ENCODE data around the gene ANO9.
"Not testable (repeated sequence)": the region's sequence is repeated elsewhere in the genome, so short reads cannot be mapped to it uniquely, and the experiment has no call there.

The ANO9 gene

DNA sequence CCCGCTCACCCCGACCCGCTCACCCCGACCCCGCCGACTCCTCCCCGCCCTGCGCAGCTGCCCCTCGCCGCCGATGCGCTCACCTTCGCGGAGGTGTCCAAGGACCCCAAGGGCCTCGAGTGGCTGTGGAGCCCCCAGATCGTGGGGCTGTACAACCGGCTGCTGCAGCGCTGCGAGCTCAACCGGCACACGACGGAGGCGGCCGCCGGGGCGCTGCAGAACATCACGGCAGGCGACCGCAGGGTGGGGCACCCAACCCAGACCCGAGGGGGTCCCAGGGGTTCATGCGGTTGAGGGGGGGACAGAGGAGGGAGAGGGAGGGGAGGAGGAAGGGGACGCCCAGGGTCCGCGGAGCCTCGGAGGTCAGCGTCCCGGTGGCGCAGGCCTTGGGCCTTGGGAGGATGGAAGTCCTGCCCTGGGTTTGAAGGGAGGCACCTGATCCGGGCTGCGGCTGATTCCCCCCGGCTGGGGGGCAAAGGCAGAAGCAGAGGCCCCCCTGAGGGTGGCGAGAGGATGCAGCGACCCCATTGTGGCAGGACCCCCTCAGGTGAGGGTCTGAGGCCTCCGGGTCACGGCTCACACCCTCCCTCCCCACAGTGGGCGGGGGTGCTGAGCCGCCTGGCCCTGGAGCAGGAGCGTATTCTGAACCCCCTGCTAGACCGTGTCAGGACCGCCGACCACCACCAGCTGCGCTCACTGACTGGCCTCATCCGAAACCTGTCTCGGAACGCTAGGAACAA lies 38.6 kb downstream of the ANO9 start:
- no peak for DNase-seq (ENCODE audit: low spot score)

DNA sequence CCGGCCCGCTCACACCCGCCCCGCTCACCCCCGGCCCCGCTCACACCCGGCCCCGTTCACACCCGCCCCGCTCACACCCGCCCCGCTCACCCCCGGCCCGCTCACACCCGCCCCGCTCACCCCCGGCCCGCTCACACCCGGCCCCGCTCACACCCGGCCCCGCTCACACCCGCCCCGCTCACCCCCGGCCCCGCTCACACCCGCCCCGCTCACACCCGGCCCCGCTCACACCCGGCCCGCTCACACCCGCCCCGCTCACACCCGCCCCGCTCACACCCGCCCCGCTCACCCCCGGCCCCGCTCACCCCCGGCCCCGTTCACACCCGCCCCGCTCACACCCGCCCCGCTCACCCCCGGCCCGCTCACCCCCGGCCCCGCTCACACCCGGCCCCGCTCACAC lies 40.6 kb downstream of the ANO9 start:
- DNase-seq (ENCODE audit: low spot score): not testable (repeated sequence)

- DNase-seq (ENCODE audit: low spot score): no peak
Observed at GRCh38 chr11:400241-400689, 41.5 kb downstream of the ANO9 start.

DNA sequence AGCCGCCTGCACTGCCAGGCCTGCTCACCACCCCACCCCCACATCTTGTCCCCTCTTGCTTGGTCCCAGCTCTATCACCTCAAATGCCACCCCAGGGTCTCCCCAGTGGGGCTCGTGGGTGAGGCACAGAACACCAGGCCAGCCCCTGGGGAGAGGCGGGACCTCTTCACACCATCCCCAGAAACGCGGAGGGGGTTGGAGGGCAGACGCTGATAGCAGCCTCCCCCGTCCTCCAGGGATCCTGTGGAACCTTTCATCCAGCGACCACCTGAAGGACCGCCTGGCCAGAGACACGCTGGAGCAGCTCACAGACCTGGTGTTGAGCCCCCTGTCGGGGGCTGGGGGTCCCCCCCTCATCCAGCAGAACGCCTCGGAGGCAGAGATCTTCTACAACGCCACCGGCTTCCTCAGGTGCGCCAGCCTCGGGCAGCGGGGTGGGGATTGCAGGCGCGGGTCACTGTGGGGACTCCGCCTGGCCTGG lies 42.0 kb downstream of the ANO9 start:
- DNase-seq (ENCODE audit: low spot score): no peak

DNA sequence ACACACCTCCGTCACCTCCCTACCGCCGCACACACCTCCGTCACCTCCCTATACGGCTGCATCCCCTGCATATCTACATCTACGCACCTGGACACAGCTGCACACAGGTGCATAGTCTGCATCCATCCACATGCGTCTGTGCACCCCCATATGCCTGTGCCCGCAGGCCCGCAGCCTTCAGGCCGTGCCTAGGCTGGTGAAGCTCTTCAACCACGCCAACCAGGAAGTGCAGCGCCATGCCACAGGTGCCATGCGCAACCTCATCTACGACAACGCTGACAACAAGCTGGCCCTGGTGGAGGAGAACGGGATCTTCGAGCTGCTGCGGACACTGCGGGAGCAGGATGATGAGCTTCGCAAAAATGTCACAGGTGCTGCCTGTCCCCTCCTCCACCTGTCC lies 43.0 kb downstream of the ANO9 start:
- no peak for DNase-seq (ENCODE audit: low spot score)

GRCh38 chr11:396948-397548 lies 44.8 kb downstream of the ANO9 start:
- DNase-seq (ENCODE audit: low spot score): no peak

GRCh38 chr11:396511-396947 lies 45.3 kb downstream of the ANO9 start:
- no peak for DNase-seq (ENCODE audit: low spot score)

GRCh38 chr11:395866-396265 lies 45.9 kb downstream of the ANO9 start:
- no peak for DNase-seq (ENCODE audit: low spot score)

DNA sequence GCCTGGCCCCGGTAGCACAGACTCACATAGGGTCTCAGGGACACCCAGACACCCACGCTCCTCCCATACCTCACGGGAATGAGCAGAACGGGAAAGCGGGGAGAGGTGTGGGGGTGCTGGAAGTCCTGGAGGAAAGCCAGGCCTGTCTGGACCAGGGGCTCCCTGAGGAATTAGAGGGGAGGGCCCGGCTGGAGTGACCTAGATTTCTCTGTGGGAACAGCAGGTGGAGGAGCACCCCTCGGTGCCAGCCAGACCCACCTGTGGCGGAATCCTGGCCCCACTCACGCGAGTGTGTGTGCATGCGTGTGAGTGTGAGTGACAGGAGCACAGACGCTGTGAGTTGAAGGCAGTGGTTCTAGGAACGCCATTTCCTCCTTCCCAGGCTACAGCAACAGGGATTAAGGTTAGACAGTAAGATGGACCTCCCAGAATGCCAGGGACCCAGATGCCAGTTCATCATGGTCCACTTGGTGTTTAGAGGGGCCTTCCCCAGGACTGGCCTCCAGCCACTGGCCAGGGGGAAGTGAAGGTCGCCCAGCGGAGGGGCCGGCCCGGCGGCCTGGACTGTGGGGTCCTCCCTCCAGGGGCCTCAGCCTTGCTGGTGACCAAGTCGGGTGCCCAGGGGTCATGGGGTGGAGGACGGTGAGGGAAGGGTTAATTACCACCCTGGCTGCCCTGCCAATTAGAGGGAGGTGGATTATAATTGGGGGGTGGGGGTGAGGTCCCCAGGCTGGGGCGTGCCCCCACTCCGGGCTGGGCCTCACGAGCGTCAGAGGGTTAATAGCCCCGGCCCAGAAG lies 46.8 kb downstream of the ANO9 start:
- DNase-seq (ENCODE audit: low spot score): no peak

- no peak for DNase-seq (ENCODE audit: low spot score)
Observed at GRCh38 chr11:394034-394857, 47.6 kb downstream of the ANO9 start, which contains the start of gene PKP3. Gene PKP3 (plus strand): TSS chr11:394209. CDS start chr11:394293, 84 bp downstream.

DNA sequence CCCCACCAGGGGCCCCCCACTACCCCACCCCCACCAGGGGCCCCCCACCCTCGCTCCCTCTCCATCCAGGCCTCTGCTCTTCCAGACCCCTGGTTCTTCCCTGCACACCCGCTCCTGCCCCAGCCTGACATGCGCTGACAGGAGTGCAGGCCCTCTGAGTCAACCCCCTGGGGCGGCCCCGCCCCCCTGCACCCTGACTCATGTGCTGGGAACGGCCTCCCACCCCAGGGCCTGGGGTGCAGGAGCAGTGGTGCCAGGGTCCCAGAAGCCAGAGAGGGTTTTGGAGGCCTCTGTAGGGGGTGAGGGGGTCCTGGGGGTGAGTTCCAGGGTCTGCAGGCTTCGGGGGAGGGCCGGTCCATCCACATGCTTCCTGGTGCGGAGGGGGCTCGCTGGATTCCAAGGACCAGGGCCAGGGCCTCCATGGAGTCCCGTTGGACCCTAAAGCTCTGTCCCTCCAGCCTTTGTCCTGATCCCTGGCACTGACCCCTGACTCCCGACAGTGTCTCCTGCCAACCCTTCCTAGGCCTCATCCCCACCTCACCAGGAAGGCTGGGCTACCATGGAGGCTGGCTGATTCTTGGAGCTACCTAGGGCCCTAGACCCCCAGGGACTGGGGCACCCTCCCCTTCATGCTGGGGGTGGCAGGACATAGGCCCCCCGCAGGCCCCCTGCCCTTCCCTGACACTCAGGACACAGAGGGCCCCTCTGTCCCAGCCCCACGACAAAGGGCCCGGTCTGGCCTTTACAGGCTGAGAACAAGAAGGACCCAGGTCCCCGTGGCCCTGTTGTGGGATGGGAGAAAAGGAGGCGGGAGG lies 48.4 kb downstream of the ANO9 start:
- DNase-seq (ENCODE audit: low spot score): no peak

GRCh38 chr11:392102-392777 lies 49.6 kb downstream of the ANO9 start:
- no peak for DNase-seq (ENCODE audit: low spot score)

DNA sequence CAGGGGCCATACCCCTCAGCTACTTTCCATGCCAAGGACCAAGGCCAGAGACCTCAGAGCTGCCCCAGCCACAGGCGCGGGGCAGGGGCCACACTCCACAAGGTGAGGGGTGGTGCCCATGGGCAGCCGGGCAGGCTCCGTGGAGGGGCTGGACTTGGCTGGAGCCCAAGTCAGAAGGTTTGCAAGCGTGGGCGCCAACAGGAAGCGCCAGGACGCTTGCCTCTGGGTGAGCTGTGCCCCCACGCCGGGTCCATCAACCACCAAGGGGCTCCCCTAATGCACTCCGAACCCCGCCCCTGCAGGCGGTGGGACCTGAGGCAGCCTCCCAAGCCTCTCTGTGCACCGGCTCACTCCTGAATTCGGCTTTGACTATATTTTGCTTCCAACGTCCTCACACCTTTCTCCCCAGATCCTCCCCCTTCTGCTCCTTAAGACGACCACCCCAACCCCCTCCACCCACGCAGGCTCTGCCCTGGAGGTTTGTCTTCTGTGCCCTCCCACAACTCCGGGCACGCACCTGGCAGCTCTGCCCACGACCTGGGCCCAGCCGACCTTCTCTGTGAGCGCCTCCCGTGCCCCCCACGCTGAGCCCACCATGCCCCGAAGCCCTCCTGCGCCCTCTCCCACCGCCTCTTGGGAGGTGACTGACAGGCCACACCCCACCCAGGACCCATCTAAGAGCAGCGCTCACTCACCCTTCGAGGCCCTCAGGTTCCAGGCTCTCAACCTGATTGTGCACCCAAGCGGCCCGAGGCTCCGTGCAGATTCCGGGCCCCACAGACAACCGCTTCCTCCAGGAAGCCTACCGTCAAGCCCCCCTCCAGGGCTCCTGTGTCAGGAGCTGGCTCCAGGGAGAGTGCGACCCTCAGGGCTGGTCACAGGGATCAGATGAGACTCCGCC lies 50.4 kb downstream of the ANO9 start:
- no peak for DNase-seq (ENCODE audit: low spot score)

DNA sequence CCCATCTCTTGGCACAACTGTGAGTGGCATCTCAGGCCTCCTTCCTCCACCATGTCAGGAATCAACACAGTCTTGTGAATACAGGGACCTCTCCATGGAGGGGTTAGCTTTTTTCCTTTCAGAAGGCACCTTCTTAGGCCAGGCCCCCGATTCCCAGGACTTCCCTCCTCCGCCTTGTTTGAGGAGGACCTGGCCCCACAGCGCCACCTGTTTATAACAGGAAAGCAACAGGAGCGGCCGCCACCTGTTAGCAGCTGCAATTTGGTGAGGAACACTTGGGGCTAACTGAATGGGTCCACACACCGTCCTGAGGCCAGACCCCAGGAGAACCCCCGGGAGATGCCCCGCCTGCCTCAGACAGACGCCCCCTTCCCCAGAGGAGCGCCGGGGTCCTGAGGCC lies 51.6 kb downstream of the ANO9 start:
- DNase-seq (ENCODE audit: low spot score): no peak

DNA sequence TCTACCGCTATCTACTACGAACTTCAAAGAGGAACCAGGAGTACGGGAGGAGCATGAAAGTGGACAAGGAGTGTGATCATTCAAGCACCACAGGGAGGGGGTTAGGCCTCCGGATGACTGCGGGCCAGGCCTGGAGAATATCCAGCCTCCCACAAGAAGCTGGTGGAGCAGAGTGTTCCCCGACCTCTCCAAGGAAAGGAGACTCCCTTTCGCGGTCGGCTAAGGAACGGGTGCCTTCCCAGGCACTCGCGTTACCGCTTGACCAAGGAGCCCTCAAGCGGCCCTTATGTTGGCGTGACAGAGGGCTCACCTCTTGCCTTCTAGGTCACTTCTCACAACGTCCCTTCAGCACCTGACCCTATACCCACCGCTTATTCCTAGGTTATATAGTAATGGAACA lies 52.4 kb downstream of the ANO9 start:
- DNase-seq (ENCODE audit: low spot score): not testable (repeated sequence)

- no peak for DNase-seq (ENCODE audit: low spot score)
Observed at GRCh38 chr11:387193-387793, 54.5 kb downstream of the ANO9 start.

DNA sequence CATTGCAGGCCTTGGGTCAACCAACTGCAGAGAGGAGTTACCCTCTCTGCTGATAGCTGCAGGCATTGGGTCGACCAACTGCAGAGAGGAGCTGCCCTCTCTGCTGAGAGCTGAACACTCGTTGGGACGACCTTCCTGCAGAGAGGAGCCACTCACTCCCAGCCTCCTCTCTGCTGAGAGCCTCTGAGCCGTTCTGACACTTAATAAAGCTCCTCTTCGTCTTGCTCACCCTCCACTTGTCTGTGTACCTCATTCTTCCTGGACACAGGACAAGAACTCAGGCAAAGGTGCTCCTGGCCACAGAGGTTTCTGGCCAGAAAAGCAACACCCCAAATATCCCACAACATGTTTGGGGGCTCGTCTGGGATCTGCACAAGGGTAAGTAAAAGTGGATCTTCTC lies 55.3 kb downstream of the ANO9 start:
- no peak for DNase-seq (ENCODE audit: low spot score)

- DNase-seq (ENCODE audit: low spot score): no peak
Observed at GRCh38 chr11:385594-386351, 56.0 kb downstream of the ANO9 start.
